Measurements from ENCODE around the gene IMP4.

DNA sequence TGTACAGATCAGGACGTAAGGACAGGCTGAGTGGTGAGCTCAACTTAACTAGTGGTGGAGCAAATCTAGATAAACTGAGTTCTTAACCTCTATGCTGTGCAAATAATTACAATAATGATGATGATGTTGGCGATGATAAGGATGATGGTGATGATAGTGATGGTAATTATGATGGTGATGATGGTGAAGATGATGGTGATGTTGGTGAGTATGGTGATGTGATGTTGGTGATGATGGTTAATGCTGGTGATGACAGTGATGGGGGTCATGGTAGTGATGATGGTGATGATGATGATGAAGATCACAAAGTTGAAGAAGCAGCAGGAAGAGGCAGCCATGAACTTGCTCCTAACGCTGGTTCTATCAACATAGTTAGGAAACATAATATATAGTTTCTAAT, 38.0 kb upstream of the IMP4 start:
- TF ChIP-seq, protein P1, sequence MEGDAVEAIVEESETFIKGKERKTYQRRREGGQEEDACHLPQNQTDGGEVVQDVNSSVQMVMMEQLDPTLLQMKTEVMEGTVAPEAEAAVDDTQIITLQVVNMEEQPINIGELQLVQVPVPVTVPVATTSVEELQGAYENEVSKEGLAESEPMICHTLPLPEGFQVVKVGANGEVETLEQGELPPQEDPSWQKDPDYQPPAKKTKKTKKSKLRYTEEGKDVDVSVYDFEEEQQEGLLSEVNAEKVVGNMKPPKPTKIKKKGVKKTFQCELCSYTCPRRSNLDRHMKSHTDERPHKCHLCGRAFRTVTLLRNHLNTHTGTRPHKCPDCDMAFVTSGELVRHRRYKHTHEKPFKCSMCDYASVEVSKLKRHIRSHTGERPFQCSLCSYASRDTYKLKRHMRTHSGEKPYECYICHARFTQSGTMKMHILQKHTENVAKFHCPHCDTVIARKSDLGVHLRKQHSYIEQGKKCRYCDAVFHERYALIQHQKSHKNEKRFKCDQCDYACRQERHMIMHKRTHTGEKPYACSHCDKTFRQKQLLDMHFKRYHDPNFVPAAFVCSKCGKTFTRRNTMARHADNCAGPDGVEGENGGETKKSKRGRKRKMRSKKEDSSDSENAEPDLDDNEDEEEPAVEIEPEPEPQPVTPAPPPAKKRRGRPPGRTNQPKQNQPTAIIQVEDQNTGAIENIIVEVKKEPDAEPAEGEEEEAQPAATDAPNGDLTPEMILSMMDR (IDR thresholded peaks at IDR 0.05; ENCODE audit: low read depth, low read length, poor library complexity, severe bottlenecking), result no peak
- TF ChIP-seq EZH2phosphoT487 (IDR thresholded peaks at IDR 0.05; ENCODE audit: borderline replicate concordance, low read length), result no peak
